GM21786 (cell line): ENCODE data around the gene VPREB3.
A peak's percentile ranks its signal among the peaks of the same experiment; 100 is the strongest.

Experiments
- ATAC-seq: cut with Tn5 transposase; IDR thresholded peaks from one replicate; pipeline ENCODE4 v1.9.1; 2021; ENCODE audit not compliant: unreplicated experiment

VPREB3 gene

DNA sequence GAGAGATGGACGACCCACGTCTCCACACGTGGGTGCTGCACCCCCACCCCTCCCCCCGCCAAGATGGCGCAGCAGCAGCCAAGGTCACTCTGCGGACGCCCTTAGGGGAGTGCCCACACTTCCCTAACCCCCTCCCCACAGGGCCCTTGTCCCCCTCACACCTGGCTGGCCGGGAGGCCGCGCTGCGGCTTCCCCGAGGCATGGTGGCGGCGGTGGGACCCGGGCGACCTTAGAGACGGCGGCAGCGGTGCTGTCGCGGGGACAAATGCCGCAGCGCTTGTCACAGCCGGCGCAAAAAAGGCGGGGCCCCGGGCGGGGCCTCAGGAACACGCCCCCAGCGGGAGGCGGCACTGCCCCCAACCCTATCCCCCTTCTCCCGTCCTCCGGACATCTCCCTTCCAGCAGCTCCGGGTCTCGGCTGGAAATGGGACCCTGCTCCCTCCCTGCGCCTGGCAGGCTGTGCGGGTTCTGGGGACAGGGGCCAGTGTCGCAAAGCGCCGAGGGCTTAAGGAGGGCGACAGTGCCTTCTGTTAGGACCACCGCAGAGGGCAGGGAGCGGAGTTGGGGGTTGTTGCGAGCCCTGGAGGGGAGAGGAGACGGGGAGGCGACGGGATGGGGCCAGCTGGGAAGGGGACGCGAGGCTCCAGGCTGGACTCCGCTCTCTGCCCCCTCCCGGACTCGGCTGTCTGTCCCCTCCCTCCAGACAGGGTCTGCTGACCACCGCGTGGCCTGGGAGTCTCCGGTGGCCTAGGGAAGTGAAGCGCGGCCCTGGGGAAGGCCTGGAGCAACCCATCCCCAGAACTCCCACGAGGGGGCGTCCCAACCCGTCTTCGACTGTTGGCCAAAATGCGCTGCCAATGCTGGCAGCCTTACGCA is 13.7 kb upstream of the VPREB3 start, which contains the start of gene CHCHD10:
CHCHD10 (minus strand) TSS at position 300 of the 876 bp plus-strand sequence; CDS start at position 202, 98 bp downstream.
- peak; percentile 51 for ATAC-seq

DNA sequence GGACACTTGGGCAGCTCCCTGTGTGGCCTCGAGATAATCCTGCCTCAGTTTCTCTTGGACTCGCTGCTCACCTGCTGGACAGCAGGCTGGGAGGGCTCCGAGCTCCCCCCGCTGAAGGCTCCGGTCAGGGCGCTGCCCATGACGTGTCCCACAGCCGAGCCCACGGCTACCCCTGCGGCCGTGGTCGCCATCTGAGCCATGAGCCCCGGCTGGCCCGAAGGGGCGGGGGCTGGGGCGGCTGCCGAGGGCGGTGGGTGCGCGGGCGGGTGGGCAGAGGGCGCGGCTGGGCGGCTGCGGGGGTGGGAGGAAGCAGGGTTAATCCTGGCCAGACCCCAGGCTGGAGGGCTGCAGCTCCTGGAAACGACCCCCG is 13.1 kb upstream of the VPREB3 start:
- no peak for ATAC-seq

DNA sequence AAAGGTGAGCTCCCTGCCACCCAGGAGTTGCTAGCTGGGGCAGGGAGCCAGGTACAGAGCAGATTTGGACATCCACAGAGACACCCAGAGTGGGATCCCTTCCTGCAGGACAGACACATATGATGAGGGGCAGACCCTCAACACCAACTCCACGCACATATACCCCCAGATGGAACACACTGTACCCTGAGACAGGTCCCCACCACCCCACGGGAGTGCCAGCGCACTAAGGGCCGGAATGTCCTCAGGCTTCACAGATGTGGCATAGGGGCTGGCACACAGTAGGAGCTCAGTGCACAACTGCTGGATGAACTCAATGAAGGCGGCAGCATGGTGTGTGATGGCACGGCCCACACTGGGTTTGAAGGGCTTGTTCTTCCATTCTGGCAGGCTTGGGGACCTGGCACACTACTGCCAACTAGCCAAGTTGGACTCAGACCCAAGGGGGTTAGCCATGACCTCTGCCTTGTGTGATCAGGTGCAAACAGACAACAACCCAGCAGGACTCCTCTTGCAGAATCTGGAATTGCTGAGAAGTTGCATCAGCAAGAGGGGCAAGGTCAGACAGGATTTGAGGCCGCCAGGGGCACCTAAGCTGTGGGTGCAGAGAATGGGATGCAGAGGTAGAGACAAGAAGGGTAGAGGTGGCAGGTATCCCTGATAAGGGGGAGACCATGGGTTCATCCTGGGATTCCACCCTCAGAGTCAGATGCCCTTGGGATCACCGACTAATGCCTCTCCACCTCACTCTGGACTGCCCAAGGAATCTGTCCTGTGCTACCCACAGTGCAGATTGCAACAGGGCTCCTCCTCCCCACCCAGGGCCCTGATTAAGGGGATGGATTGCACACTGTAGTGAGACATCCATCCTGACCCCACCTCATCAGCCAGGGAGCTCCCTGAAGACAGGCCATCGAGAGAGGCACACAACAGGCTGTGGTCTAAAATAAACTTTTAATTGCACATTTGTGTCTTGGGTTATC is 11.0 kb upstream of the VPREB3 start:
- ATAC-seq, result no peak

DNA sequence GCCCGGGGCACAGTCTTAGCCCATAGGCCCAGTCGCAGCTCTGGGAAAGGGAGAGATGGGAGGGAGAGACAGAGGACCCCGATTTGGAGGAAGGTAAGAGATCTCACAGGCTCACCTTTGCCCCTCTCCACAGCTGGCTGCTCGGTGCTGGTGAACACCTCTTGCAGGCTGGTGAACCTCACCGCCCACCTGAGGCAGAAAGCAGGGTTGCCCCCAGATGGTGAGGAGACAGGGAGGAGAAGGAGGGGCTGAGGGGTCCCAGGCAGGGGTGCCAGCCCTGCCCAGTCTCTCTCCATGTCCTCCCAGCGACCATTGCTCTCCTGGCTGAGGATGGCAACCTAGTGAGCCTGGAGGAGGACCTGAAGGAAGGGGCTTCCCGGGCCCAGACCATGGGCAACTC is 9.7 kb upstream of the VPREB3 start:
- ATAC-seq, result no peak

DNA sequence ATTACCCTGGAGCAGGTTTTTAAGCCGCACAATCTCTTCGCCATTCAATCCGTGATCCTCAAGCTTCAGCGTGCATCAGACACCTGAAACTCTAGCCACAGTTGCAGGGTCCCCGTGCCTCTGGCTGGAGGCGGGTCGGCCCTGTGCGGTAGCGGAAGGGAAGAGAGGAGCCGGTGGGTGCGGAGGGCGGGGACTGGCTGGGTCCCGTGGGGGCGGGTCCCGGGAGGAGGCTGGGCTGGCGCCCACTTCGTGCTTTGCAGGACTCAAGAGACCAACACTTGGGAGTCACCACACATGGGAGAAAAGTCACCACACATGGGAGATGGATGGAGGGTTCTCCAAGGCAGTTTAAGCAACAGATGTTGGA is 9.3 kb upstream of the VPREB3 start:
- ATAC-seq, result no peak

DNA sequence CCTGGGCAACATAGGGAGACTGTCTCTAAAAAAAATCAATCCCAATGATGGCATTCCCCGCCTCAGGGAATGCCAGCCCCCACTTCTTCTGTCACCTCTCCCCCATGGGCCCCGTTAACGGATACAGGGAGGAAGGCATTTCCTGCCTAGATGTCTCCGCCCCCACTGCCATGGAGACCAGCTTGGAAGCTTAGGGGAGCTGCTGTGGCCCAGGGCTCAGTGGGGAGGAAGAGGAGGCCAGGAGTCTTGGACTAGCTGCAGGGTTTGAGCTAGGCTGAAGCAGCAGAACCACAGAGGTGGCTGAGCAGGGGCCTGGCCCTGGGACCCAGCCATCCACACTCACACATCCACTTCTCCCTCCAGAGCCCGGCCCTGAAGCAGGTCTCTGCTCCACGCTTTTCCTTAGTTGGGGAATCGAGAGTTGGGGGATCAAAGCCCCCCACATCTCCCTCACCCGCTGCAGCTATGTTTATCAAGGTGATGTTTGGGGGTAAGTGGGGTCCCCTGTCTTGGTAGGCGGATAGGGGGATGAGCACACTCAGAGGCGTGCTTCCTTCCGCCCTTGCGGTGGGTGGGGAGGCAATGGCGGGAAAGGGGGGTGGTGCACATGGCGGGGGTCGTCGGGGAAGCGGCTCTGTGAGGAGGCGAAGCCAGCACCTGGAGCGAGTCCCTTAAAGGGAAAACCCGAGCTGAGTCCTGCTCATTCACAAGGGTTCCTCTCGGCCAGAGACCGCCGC is 8.8 kb upstream of the VPREB3 start, which contains the start of gene C22orf15:
C22orf15 (plus strand) TSS at position 149 of the 737 bp plus-strand sequence; CDS start at position 466, 317 bp downstream.
- no peak for ATAC-seq

DNA sequence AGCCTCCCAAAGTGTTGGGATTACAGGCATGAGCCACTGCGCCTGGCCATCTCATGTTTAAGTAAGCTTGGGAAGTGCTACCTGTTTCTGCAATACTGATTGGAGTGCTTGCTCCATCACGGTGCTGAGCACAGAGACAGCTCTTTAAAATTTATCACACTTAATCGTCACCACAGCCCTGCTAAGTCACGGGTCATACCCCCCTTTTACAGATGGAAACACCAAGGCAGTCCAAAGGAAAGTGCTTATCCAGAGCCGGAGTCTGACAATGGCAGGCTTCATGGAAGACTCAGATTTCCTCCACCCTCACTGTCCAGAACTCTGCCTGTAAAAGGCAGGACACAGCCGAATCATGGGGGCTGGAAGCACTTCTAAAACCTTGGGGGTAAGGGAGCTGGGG is 5.8 kb upstream of the VPREB3 start:
- no peak for ATAC-seq

DNA sequence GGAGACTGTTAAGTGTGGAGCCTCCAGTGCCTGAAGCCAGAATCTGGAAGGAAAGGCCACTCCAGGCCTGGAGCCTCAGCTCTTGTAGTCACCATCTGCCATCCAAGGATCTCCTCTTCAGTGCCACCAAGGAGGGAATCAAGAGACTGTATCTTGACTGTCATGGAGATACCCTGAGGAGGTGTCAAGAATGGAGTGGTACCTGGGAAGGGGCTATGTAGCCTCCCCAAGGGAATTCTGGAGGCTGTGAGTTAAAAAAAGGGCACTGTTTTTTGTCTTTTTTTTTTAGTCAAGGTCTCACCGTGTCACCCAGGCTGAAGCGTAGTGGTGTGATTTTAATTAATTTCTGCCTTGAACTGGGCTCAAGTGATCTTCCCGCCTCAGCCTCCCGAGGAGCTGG is 5.3 kb upstream of the VPREB3 start:
- ATAC-seq, result no peak

DNA sequence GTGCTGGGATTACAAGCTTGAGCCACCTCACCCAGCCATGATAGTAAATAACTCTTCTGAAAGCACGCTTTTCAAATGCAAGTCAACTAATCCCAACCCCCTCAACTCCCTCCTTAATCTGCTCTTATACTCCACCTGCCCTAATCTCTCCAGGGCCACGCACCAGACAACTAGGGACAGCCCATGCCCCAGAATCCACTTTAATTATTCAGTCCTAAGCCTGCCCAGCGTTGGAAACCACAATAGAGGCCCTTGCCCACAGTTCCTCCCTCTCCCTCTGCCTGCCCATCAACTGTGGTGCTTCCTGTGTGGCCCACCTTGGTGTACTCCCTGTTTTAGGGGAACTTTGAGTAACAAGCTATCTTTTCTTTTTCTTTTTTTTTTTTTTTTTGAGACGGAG is 2.7 kb upstream of the VPREB3 start:
- no peak for ATAC-seq

DNA sequence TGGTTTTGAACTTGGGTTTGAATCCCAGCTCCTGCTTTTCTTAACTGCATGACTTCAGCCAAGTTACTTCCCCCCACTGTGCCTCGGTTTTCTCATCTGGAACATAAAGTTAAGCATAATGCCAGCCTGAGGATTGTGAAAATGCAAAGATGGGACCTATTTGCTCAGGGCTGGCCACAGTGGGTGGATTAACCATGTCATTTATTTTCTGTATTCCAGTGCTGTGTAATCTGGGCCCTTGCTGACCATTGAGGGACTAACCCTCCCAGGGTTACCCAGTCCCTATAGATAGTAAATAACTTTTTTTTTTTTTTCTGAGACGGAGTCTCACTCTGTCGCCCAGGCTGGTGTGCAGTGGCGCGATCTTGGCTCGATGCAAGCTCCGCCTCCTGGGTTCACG is 1.5 kb upstream of the VPREB3 start:
- no peak for ATAC-seq

DNA sequence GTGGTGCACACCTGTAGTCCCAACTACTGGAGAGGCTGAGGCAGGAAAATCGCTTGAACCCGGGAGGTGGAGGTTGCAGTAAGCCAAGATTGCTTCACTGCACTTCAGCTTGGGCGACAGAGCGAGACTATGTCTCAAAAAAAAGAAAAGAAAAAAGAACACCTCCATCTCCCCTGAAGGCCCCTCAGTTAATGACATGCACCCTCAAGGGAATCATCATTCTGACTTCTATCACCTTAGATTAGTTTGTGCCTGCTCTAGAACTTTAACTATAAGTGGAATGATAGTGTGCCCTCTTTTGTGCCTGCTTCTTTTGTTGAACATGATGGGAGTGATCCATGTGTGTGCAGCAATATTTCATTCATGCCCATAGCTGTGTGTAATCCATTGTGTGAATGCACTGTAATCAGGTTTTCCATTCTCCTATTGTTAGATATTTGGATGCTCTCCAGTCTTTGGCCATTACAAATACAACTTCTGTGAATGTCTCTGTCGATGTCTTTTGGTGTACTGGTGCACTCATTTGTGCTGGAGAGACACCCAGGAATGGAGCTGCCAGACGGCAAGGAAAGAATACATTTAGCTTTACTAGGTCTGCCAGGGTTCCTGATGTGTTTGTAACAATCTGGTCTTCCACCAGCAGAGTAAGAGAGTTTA is 883 bp upstream of the VPREB3 start:
- no peak for ATAC-seq

DNA sequence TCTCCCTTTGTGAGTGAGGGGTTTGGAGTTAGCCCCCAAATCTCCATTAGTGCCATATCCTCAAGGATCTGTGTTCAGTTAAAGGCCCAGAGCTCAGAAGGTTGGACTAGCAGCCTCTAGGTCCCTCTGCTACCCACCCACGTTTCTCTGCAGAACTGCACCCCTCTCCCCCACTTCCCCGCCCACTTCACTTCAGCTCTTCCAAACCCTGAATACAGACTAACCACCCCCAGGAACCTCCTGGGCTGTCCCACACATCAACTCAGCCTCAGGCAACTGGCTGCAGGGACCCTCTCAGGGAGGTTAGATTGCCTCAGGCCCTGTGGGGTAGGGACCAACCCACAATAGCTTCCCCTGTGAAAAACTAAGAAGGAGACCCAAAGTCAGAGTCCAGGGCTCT is 840 bp downstream of the VPREB3 start:
- no peak for ATAC-seq

DNA sequence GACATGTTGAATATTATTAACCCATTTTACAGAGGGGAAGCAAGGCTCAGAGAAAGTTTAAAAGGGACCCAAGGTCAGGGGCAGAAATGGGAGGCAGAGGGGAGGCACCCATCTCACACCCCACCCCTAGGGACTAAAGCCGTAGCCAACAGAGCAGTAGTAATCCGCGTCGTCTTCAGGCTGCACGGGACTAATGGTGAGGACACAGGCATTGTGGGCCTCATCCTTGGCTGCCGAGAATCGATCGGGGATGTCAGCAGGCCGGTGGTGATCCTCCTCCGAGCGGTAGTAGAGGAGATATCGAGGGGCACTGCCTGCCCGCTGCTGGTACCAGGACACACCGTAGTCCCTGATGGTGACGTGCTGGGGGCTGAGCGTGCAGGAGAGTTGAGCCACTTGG is 1.5 kb downstream of the VPREB3 start:
- no peak for ATAC-seq

DNA sequence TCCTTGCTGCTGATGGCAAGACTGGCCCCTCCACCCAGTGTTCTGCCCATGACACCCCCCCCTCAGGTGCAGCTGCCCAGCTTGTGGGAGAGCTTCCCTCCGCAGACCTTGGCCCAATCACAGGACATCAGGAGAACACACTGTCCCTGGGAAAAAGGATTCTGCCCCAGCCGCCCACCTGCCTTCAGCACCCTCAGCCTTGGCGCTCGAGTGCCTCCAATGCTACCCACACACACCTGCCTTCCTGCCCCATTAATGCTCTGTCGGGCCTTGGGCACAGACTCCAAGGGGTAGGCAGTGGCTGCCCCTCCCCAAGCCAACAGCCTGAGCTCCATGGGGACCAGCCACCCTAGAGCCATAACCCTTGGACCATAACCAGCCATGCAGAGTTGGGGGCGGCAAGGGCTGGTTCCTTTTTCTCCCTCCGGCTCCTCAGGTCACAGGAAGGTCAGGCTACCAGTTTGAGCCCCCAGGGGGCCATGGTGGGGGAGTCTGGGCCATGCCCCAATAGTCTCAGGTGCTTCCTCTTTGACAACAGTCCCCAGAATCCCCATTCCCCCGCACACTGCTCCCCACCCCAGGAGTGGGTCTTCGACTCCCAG is 2.0 kb downstream of the VPREB3 start:
- no peak for ATAC-seq

DNA sequence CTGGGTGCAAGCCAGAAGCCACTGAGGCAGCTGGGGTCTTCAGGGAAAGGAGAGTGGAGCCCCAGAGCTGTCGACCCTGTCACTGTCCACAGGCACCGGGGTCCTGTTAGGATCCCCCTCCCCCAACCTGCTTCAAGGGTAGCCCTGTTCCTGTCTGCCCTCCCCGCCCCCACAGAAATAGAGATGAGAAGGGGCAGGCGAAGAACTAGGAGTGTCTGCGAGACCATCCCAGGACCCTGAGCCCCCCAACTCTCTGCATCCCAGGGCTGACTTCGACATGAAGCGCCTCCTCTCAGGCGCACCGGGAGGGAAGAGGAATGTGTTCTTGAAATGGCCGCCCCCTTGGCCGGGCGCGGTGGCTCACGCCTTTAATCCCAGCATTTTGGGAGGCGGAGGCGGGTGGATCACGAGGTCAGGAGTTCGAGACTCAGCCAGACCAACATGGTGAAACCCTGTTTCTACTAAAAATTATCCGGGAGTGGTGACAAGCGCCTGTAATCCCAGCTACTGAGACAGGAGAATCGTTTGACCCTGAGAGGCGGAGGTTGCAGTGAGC is 2.7 kb downstream of the VPREB3 start:
- no peak for ATAC-seq

DNA sequence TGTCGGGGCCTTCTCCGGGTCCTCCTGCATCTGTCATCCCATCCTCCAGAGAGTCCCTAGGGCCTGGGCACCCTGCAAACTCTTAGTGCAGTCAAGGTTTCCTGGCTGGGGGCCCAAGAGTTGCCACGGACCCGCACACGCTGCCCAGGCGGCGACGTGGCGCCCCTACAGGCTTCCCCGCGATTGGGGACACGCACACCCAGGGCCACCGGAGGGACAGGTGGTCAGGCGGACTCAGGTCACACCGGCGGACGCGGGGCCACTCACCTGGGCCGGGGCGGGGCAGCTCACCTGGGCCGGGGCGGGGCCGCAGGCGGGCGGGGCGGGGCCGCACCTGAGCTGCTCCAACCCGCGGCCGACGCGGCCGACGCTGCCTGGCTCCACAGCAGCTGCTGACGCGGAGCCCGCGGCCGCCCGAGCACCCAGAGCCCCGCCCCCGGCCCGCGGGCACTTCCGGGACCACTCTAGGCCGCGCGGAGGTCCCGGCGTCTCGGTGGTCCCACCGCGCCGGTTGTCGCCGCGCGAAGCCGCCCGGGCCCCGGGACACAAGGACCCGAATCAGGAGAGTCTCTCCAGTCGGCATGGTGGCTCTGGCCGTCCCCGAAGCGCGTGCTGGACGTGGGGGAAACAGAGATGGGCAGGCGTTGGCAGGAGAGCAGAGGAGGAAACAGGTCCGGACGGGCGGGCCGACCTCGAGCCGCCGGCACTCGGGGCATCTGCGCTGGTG is 3.3 kb downstream of the VPREB3 start, which contains the start of gene ZNF70:
ZNF70 (minus strand) TSS at position 399 of the 727 bp plus-strand sequence. CDS start 5,972 bp downstream, outside the sequence.
- ATAC-seq, result peak; percentile 67

DNA sequence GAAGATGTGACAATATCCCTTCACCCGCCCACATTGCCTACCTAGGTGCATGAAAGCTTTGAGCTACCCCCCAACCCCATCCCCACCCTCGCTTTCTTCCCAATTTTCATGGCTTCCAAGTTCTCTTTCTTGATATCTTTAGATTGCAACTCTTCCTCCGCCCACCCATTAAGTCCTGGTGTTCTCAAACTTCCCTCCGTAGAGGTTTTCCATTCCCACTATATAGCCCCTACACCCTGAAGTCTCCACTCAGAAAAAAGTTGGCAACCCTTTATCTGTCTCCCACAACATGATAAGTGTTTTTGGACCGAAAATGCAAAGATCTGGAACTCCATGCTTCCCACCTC is 3.9 kb downstream of the VPREB3 start:
- no peak for ATAC-seq

DNA sequence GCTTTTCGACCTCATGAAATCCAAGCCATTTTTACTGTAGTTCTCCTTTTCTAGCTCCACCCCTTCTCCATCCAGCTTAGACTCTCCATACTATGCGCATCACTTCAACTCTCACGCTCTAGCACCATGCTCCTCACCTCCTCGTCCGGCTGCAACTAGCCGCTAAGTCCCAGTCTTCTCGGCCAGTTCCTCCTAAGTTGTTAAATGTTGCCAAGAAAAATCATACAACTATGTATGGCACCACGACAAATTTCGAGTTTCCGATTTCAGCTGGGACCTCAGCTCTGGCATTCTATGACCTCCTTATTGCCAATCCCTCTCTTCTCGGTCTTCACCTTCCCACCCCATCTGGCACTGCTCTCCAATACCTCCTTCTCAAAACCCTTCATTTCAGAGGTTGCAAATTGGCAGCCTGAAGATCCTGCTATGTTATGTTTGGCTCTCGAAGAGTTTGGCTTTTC is 4.4 kb downstream of the VPREB3 start:
- no peak for ATAC-seq

DNA sequence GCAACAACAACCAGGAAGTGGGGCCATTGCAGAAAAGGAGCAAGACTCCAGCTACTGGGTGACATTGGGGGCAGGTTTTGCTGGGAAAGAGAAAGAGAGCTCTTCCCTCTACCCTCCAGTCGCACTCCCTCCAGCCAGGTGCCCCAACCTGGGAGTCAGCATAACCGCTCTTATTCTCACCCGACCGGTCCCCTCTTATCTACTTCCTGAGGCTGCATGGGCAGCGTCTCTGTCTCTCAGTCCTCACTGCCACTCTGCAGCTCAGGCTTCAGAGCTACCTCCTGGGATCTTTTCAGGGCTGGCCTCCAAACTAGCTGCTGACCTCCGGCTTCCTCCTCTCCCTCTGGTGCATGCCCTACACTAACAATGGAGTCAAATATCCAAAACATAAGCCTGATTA is 8.4 kb downstream of the VPREB3 start:
- ATAC-seq, result no peak
